ENCODE results near the gene OMA1. TPM values are rescaled to one million over a fixed set of nuclear protein-coding genes. Genes with fewer than 3 reads are reported as not detected.

Gene OMA1
- total RNA-seq, 1 experiment from 2014 or later, result 27.9 TPM

DNA sequence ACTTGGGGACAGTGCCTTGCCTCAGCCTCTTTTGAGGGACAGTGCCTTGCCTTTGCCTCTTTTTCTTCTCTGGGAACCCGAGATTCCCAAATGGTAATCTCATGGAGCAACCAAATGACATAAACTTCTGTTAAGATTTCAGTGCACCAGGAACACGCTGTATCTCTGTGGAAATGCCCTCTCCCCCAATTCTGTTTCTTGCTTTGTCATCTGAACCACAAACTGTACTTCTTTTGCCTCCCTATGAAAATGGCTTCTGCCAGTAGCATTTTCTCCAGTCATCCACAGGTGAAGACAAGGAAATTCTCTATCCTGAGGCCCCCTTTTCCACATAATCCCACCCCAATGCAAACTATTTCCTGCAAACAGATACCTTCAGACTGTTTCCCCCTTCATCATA, 66.3 kb downstream of the OMA1 start:
- POLR2A ChIA-PET (ENCODE audit: unreplicated experiment), result no interaction called here
- no TSS peak for BruUV-seq (replicated peaks)
- CTCF ChIA-PET, result no interaction called here

GRCh38 chr1:58477390-58477789, 69.1 kb downstream of the OMA1 start:
- H3K4me3 ChIP-seq, result no peak overlapping the region
- intact Hi-C loops (cut with micrococcal nuclease; ENCODE audit: unreplicated experiment), result no loop called here
- no peaks in the 10 kb centered on the region for H3K27me3 ChIP-seq (ENCODE audit: insufficient read depth, low read depth)
- CTCF ChIA-PET, result no interaction called here
- no TSS peak for BruUV-seq (replicated peaks)
- no peaks in the 10 kb centered on the region for H3K4me1 ChIP-seq (replicated peaks; ENCODE audit: insufficient read depth)
- H3K36me3 ChIP-seq (ENCODE audit: low read depth), result no peaks in the 10 kb centered on the region
- no peaks in the 10 kb centered on the region for H3K79me2 ChIP-seq (ENCODE audit: low read depth)
- 0 out of 2 replicates have a peak, but pooled peaks cover 2% of the 10 kb centered on the region for H3K9me3 ChIP-seq (ENCODE audit: insufficient read depth, low read depth)
- TF ChIP-seq CTCF (conservative IDR thresholded peaks at IDR 0.05), result no peak
- TF ChIP-seq EZH2 (IDR thresholded peaks at IDR 0.05; ENCODE audit: low read depth), result no peak
- no peaks in the 10 kb centered on the region for H3F3A ChIP-seq (ENCODE audit: insufficient read depth, low read depth)
- H2AFZ ChIP-seq, result no peak overlapping the region
- no peak for DNase-seq
- H4K20me1 ChIP-seq (ENCODE audit: insufficient read depth), result no peaks in the 10 kb centered on the region
- H3K4me2 ChIP-seq, result no peak overlapping the region
- POLR2A ChIA-PET (ENCODE audit: unreplicated experiment), result no interaction called here
- H3K27ac ChIP-seq, result no peak overlapping the region
- no peaks in the 10 kb centered on the region for H3K9me2 ChIP-seq (ENCODE audit: insufficient read depth)

More for the DNA sequence above, 66.3 kb downstream of the OMA1 start:
- H3K27me3 ChIP-seq (ENCODE audit: insufficient read depth, low read depth), result no peaks in the 10 kb centered on the region
- H3K4me3 ChIP-seq, result no peak overlapping the region
- intact Hi-C loops (cut with micrococcal nuclease; ENCODE audit: unreplicated experiment), result no loop called here
- TF ChIP-seq EZH2 (IDR thresholded peaks at IDR 0.05; ENCODE audit: low read depth) (no peak), CTCF (conservative IDR thresholded peaks at IDR 0.05) (no peak)
- H3F3A ChIP-seq (ENCODE audit: insufficient read depth, low read depth), result no peaks in the 10 kb centered on the region
- H3K79me2 ChIP-seq (ENCODE audit: low read depth), result no peaks in the 10 kb centered on the region
- no peak overlapping the region for H2AFZ ChIP-seq
- H3K9me3 ChIP-seq (ENCODE audit: insufficient read depth, low read depth), result 0 out of 2 replicates have a peak, but pooled peaks cover 2% of the 10 kb centered on the region
- no peaks in the 10 kb centered on the region for H3K9me2 ChIP-seq (ENCODE audit: insufficient read depth)
- no peaks in the 10 kb centered on the region for H3K4me1 ChIP-seq (replicated peaks; ENCODE audit: insufficient read depth)
- DNase-seq, result no peak
- H4K20me1 ChIP-seq (ENCODE audit: insufficient read depth), result no peaks in the 10 kb centered on the region
- no peaks in the 10 kb centered on the region for H3K36me3 ChIP-seq (ENCODE audit: low read depth)
- H3K27ac ChIP-seq, result no peak overlapping the region
- no peak overlapping the region for H3K4me2 ChIP-seq

- Histone ChIP-seq H3K36me3 (ENCODE audit: low read depth) (no peaks in the 10 kb centered on the region), H4K20me1 (ENCODE audit: insufficient read depth) (no peaks in the 10 kb centered on the region), H3K9me2 (ENCODE audit: insufficient read depth) (no peaks in the 10 kb centered on the region), H3K4me3 (no peak overlapping the region), H3K27ac (no peak overlapping the region), H3K9me3 (ENCODE audit: insufficient read depth, low read depth) (0 out of 2 replicates have a peak, but pooled peaks cover 2% of the 10 kb centered on the region), H3K4me2 (no peak overlapping the region), H3K79me2 (ENCODE audit: low read depth) (no peaks in the 10 kb centered on the region), H2AFZ (no peak overlapping the region), H3K27me3 (ENCODE audit: insufficient read depth, low read depth) (no peaks in the 10 kb centered on the region), H3K4me1 (replicated peaks; ENCODE audit: insufficient read depth) (no peaks in the 10 kb centered on the region), H3F3A (ENCODE audit: insufficient read depth, low read depth) (no peaks in the 10 kb centered on the region)
- intact Hi-C loops (cut with micrococcal nuclease; ENCODE audit: unreplicated experiment), result no loop called here
- ChIA-PET POLR2A (ENCODE audit: unreplicated experiment) (no interaction called here), CTCF (no interaction called here)
- TF ChIP-seq CTCF (conservative IDR thresholded peaks at IDR 0.05) (no peak), EZH2 (IDR thresholded peaks at IDR 0.05; ENCODE audit: low read depth) (no peak)
- BruUV-seq (replicated peaks), result no TSS peak
- DNase-seq, result no peak
These were observed 70.3 kb downstream of the OMA1 start for GRCh38 chr1:58476179-58476578.

Data from PC-9 (cell line).